ENCODE results near the gene SLFN12. TPM values are rescaled to one million over a fixed set of nuclear protein-coding genes. Genes with fewer than 3 reads are reported as not detected.

The SLFN12 gene
- polyA plus RNA-seq, 1 experiment, result 36.1 TPM

DNA sequence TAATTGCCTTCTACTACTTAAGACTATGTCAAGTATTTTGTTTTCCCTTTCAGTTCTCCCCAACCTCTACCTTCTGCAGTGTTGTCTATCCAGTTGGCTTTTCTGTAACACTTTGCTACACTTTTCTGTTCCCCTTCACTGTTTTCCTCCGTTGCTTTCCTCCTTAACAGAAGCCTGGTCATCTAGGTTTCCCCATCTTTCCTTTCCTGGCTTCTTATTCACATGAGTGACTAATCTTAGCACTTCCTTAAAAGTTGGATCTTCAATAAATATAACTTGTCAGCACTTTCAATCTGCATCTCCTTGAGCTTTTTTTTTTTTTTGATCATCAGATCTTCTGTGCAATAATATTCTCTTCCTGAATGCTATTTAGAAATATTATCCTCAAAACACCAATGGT, 56.1 kb downstream of the SLFN12 start:
- ChIA-PET CTCF (interaction anchor here (1.1 to 2.0 kb wide), 3 partner anchors 9 to 65 kb away, joined by 3 to 6 read pairs (median 4); no protein-coding TSS in a partner anchor), POLR2A (no interaction called here)
- Histone ChIP-seq H3K9me3 (ENCODE audit: control insufficient read depth, insufficient read depth, low read length) (no peaks in the 10 kb centered on the region; the same call in 1 of the 2 replicates), H3K4me3 (ENCODE audit: low read depth, low read length) (no peak overlapping the region), H3K27me3 (ENCODE audit: control insufficient read depth, insufficient read depth, low read length) (no peaks in the 10 kb centered on the region), H3K27ac (ENCODE audit: low read depth, low read length) (no peak overlapping the region)
- no peak for DNase-seq (ENCODE audit: low read depth, low spot score)
- TF ChIP-seq, protein P1, sequence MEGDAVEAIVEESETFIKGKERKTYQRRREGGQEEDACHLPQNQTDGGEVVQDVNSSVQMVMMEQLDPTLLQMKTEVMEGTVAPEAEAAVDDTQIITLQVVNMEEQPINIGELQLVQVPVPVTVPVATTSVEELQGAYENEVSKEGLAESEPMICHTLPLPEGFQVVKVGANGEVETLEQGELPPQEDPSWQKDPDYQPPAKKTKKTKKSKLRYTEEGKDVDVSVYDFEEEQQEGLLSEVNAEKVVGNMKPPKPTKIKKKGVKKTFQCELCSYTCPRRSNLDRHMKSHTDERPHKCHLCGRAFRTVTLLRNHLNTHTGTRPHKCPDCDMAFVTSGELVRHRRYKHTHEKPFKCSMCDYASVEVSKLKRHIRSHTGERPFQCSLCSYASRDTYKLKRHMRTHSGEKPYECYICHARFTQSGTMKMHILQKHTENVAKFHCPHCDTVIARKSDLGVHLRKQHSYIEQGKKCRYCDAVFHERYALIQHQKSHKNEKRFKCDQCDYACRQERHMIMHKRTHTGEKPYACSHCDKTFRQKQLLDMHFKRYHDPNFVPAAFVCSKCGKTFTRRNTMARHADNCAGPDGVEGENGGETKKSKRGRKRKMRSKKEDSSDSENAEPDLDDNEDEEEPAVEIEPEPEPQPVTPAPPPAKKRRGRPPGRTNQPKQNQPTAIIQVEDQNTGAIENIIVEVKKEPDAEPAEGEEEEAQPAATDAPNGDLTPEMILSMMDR (IDR thresholded peaks at IDR 0.05; ENCODE audit: low read depth, low read length), result no peak

DNA sequence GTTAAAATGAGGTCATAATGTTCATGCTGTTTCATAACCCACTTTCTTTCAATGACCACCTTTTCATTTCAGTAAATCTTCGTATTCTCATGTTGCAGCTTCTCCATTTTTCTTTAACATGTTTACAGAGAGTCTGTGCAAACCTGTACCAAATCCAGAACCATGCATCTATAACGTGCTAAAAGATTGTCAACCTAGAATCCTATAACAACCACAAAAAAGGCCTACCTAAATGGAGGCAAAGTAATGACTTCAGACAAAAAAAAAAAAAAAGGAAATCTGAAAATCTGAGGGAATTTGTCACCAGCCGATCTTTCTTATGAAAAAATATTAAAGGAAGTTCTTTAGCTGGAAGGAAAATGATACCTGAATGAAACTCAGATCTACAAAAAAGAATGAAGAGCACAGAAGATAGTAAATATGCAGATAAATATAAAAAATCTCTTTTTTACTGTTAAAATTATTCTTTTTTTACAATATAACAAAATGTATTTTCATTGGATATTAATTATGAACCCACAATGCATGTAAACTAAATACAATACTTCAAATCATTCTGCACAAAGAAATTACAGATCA, 57.4 kb downstream of the SLFN12 start:
- ChIA-PET POLR2A (interaction anchor here (1.9 kb wide), 1 partner anchor 132 kb away, joined by 11 read pairs; the partner anchor contains the start of gene SLFN5), CTCF (interaction anchor here (0.6 to 2.0 kb wide), 3 partner anchors 62 to 211 kb away, joined by 3 to 6 read pairs (median 3); no protein-coding TSS in a partner anchor)
- peak overlapping the region; percentile 100 for H3K27ac ChIP-seq (ENCODE audit: low read depth, low read length)
- H3K9me3 ChIP-seq (ENCODE audit: control insufficient read depth, insufficient read depth, low read length), result no peaks in the 10 kb centered on the region; the same call in 1 of the 2 replicates
- TF ChIP-seq, protein P1 (IDR thresholded peaks at IDR 0.05; ENCODE audit: low read depth, low read length), result no peak
- peak overlapping the region; percentile 92 for H3K4me3 ChIP-seq (ENCODE audit: low read depth, low read length)
- H3K27me3 ChIP-seq (ENCODE audit: control insufficient read depth, insufficient read depth, low read length), result no peaks in the 10 kb centered on the region
- no peak for DNase-seq (ENCODE audit: low read depth, low spot score)

DNA sequence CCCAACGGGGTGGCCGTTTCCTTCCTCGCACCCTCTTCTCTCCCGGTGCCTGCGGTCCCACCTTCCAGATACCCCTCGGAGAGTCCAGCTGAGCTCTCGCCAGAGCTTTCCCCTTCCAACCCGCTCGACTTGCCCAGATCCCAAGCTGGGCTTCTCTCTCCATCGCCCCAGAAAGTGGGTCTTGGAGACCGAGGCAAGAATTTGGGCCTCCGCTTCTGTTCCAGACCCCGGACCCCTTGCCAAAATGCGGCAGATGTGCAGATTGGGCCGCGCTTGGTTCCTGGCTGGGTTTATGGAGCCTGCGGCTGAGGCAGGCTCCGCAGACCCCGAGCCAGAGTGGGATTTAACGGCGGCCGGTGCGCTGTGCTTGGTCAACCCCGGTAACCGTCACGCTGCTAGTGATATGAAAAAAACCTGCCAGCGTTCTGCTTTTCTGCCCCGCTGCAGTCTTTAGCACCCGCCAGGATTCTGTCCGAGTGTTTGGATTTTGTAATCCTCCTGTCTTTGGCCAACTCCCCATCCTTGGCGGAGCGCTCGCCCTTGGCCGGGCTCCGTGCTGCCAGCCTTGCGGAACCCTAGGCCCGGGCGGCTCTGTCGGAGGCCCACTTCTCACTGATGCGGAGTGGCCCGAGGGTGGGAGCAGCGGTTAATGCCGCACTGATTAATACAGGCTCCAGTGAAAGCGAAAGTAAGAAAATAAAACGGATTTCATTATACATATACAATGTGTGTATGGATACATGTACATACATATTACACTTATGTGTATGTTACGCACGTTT, 58.1 kb downstream of the SLFN12 start:
- POLR2A ChIA-PET, result interaction anchor here (0.6 to 2.2 kb wide), 19 partner anchors 9 to 246 kb away, joined by 3 to 25 read pairs (median 5); partner anchors contain the start of genes PEX12, SLFN12, SLFN13 and SLFN5

DNA sequence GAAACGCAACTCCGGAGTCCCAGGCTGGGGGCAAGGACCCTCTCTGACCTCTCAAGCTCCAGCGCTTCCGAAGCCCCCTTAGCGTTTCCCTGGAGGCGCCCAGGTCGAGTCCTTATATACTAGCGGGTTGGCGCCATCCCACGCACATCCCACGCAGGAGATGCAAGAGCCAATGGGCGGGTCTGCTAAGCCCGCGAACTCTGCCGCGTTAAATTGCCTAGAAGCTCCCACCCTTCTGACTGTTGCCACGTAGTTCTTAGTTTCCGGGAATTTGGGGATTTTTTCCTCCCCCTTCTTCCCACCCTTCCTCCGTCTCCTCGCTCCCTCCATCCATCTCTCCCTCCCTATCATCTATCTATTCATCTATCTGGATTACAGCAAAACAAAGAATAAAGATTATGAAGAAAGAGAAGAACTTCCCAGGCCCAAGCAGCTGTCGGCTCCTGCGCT, 58.7 kb downstream of the SLFN12 start, which contains the start of gene SLFN11:
SLFN11 (minus strand) TSS at position 88 of the 450 bp plus-strand sequence. CDS start 9,814 bp downstream, outside the sequence.
- H3K27ac ChIP-seq (ENCODE audit: low read depth, low read length), result peak within 1 kb of the TSS; percentile 100
- ChIA-PET CTCF (interaction anchor here (0.7 to 0.8 kb wide), 2 partner anchors 47 to 374 kb away, joined by 3 read pairs; no protein-coding TSS in a partner anchor), POLR2A (interaction anchor here (0.6 to 2.2 kb wide), 21 partner anchors 9 to 246 kb away, joined by 3 to 25 read pairs (median 4); partner anchors contain the start of genes PEX12, SLFN12, SLFN13 and SLFN5)

More for the DNA sequence above, 58.1 kb downstream of the SLFN12 start:
- peak overlapping the region; percentile 92 for H3K4me3 ChIP-seq (ENCODE audit: low read depth, low read length)
- CTCF ChIA-PET, result interaction anchor here (0.8 to 1.0 kb wide), 2 partner anchors 167 to 373 kb away, joined by 3 read pairs; no protein-coding TSS in a partner anchor
- peak overlapping the region; percentile 100 for H3K27ac ChIP-seq (ENCODE audit: low read depth, low read length)
- H3K9me3 ChIP-seq (ENCODE audit: control insufficient read depth, insufficient read depth, low read length), result no peaks in the 10 kb centered on the region; the same call in 1 of the 2 replicates
- TF ChIP-seq, protein P1 (IDR thresholded peaks at IDR 0.05; ENCODE audit: low read depth, low read length), result 0 out of 2 replicates have a peak, but pooled peaks have one; percentile 1
- DNase-seq (ENCODE audit: low read depth, low spot score), result no peak
- H3K27me3 ChIP-seq (ENCODE audit: control insufficient read depth, insufficient read depth, low read length), result no peaks in the 10 kb centered on the region

More for the DNA sequence above, 58.7 kb downstream of the SLFN12 start, which contains the start of gene SLFN11:
- TF ChIP-seq, protein P1 (IDR thresholded peaks at IDR 0.05; ENCODE audit: low read depth, low read length), result no peak
- DNase-seq (ENCODE audit: low read depth, low spot score), result peak; percentile 93
- no peaks in the 10 kb centered on the region for H3K27me3 ChIP-seq (ENCODE audit: control insufficient read depth, insufficient read depth, low read length)
- H3K9me3 ChIP-seq (ENCODE audit: control insufficient read depth, insufficient read depth, low read length), result no peaks in the 10 kb centered on the region; the same call in 1 of the 2 replicates
- peak within 1 kb of the TSS; percentile 92 for H3K4me3 ChIP-seq (ENCODE audit: low read depth, low read length)
